GM19455 (cell line): Measurements from ENCODE around the gene TMEM52.
"Not testable (repeated sequence)": the region's sequence is repeated elsewhere in the genome, so short reads cannot be mapped to it uniquely, and the experiment has no call there.

ENCODE experiments used
- ATAC-seq: cut with Tn5 transposase; IDR thresholded peaks from one replicate; pipeline ENCODE4 v1.9.1; 2021; ENCODE audit not compliant: unreplicated experiment

The TMEM52 gene

GRCh38 chr1:1946540-1946939 is 27.5 kb upstream of the TMEM52 start:
- ATAC-seq: no peak

GRCh38 chr1:1945782-1946393 is 26.8 kb upstream of the TMEM52 start:
- ATAC-seq: no peak

- no peak for ATAC-seq
Observed at GRCh38 chr1:1943834-1944570, 24.9 kb upstream of the TMEM52 start.

GRCh38 chr1:1942753-1943656 is 23.9 kb upstream of the TMEM52 start:
- no peak for ATAC-seq

- no peak for ATAC-seq
Observed at GRCh38 chr1:1941868-1942752, 23.0 kb upstream of the TMEM52 start.

GRCh38 chr1:1941211-1941841 is 22.2 kb upstream of the TMEM52 start:
- no peak for ATAC-seq

GRCh38 chr1:1940123-1940425 is 21.0 kb upstream of the TMEM52 start:
- ATAC-seq: no peak

- ATAC-seq: no peak
Observed at GRCh38 chr1:1939296-1940122, 20.4 kb upstream of the TMEM52 start.

- no peak for ATAC-seq
Observed at GRCh38 chr1:1938613-1939295, 19.7 kb upstream of the TMEM52 start.

- ATAC-seq: no peak
Observed at GRCh38 chr1:1938276-1938573, 19.1 kb upstream of the TMEM52 start.

GRCh38 chr1:1937549-1938275 is 18.6 kb upstream of the TMEM52 start:
- ATAC-seq: no peak

GRCh38 chr1:1937061-1937460 is 18.0 kb upstream of the TMEM52 start:
- no peak for ATAC-seq

- not testable (repeated sequence) for ATAC-seq
Observed at GRCh38 chr1:1934848-1935247, 15.8 kb upstream of the TMEM52 start.

- ATAC-seq: no peak
Observed at GRCh38 chr1:1929639-1930545, 10.8 kb upstream of the TMEM52 start.

- no peak for ATAC-seq
Observed at GRCh38 chr1:1929102-1929638, 10.1 kb upstream of the TMEM52 start.

- no peak for ATAC-seq
Observed at GRCh38 chr1:1928231-1929101, 9.4 kb upstream of the TMEM52 start.
